Activated CD4-positive, alpha-beta T cell treated with anti-CD3 and anti-CD28 coated beads, Interleukin-2, Interleukin-4, amounts not matched to agents 100 ng/mL and 50 ng/mL, durations not matched to agents 16 hours and 8 hours (primary cell): ENCODE measurements around the gene HS6ST3.

Experiments
- DNase-seq: peaks from one replicate; pipeline ENCODE4 v3.0.0-alpha.2; 2020; ENCODE audit warnings: low spot score

HS6ST3 gene

GRCh38 chr13:96540670-96541069 is 450.8 kb downstream of the HS6ST3 start:
- DNase-seq = no peak

GRCh38 chr13:96542986-96543385 is 453.1 kb downstream of the HS6ST3 start:
- no peak for DNase-seq

- no peak for DNase-seq
Measured at GRCh38 chr13:96544957-96545356, 455.1 kb downstream of the HS6ST3 start.

GRCh38 chr13:96546463-96546862 is 456.6 kb downstream of the HS6ST3 start:
- no peak for DNase-seq

GRCh38 chr13:96551546-96551945 is 461.6 kb downstream of the HS6ST3 start:
- DNase-seq = no peak

- DNase-seq = no peak
Measured at GRCh38 chr13:96552559-96552958, 462.7 kb downstream of the HS6ST3 start.

GRCh38 chr13:96553796-96554195 is 463.9 kb downstream of the HS6ST3 start:
- DNase-seq = no peak

- DNase-seq = no peak
Measured at GRCh38 chr13:96573563-96573962, 483.7 kb downstream of the HS6ST3 start.

GRCh38 chr13:96575423-96576320 is 485.8 kb downstream of the HS6ST3 start:
- DNase-seq = no peak

GRCh38 chr13:96581741-96582140 is 491.8 kb downstream of the HS6ST3 start:
- no peak for DNase-seq

GRCh38 chr13:96615252-96615651 is 525.3 kb downstream of the HS6ST3 start:
- DNase-seq = no peak

- DNase-seq = no peak
Measured at GRCh38 chr13:96617528-96617927, 527.6 kb downstream of the HS6ST3 start.

GRCh38 chr13:96621634-96622183 is 531.8 kb downstream of the HS6ST3 start:
- DNase-seq = no peak

- DNase-seq = no peak
Measured at GRCh38 chr13:96629331-96629730, 539.4 kb downstream of the HS6ST3 start.

GRCh38 chr13:96632536-96633320 is 542.8 kb downstream of the HS6ST3 start:
- DNase-seq = no peak

- no peak for DNase-seq
Measured at GRCh38 chr13:96636001-96636709, 546.2 kb downstream of the HS6ST3 start.

- DNase-seq = no peak
Measured at GRCh38 chr13:96637039-96637438, 547.1 kb downstream of the HS6ST3 start.

- no peak for DNase-seq
Measured at GRCh38 chr13:96646101-96646500, 556.2 kb downstream of the HS6ST3 start.

GRCh38 chr13:96646515-96647211 is 556.8 kb downstream of the HS6ST3 start:
- DNase-seq = no peak

- no peak for DNase-seq
Measured at GRCh38 chr13:96650301-96650886, 560.5 kb downstream of the HS6ST3 start.

GRCh38 chr13:96651598-96651997 is 561.7 kb downstream of the HS6ST3 start:
- DNase-seq = no peak
